Gastroesophageal sphincter (tissue), 4 donors: Measurements from ENCODE around the gene KRTAP4-8. TPM values are rescaled to one million over a fixed set of nuclear protein-coding genes. Genes with fewer than 3 reads are reported as not detected.

Experiments used
- ATAC-seq: fragments of 150-250 bp; one replicate; pipeline ENCODE4 v1.9.1; 2016; ENCODE audit warnings: mild to moderate bottlenecking, moderate library complexity
- H3K27ac ChIP-seq, 4 donors: fragments of 200-600 bp; sonication (generic) in 3 of 4; 1 replicate in 3 of 4; 2 replicates in 1 of 4; pipeline ENCODE4 v1.5.1; 2016 to 2019
- H3K27me3 ChIP-seq: fragments of 200-600 bp; sonication (generic); one replicate; pipeline ENCODE4 v1.5.1; 2019
- H3K36me3 ChIP-seq, 2 donors: fragments of 200-600 bp; sonication (generic); one replicate each; pipeline ENCODE4 v1.5.1; 2019; ENCODE audit warnings: control low read depth in 1 of 2
- H3K4me1 ChIP-seq, 3 donors: fragments of 200-600 bp; sonication (generic); 1 replicate in 2 of 3; 2 replicates in 1 of 3; pipeline ENCODE4 v1.5.1; 2016 to 2019; ENCODE audit warnings: control low read depth in 2 of 3
- H3K4me3 ChIP-seq, 2 donors: fragments of 200-600 bp; sonication (generic); one replicate each; pipeline ENCODE4 v1.5.1; 2019; ENCODE audit warnings: mild to moderate bottlenecking in 1 of 2, moderate library complexity in 1 of 2
- H3K9me3 ChIP-seq, 3 donors: fragments of 200-600 bp; sonication (generic); one replicate each; pipeline ENCODE4 v1.5.1; 2017 to 2019; ENCODE audit warnings: control low read depth in 2 of 3
- CTCF ChIP-seq, 4 experiments: fragments of 200-600 bp in 2 of 4; fragments of 450-650 bp in 2 of 4; sonication (generic) in 1 of 4; IDR thresholded peaks; one replicate each; pipeline ENCODE4 v1.5.1; 2017 to 2019; ENCODE audit warnings: antibody characterized with exemption in 4 of 4, mild to moderate bottlenecking in 2 of 4, moderate library complexity in 2 of 4
- EP300 ChIP-seq: sonication (generic); formaldehyde crosslinking; IDR thresholded peaks from one replicate; pipeline ENCODE4 v1.6.1; 2017; ENCODE audit warnings: antibody characterized with exemption, mild to moderate bottlenecking
- POLR2A ChIP-seq, 2 donors: fragments of 450-650 bp; IDR thresholded peaks; one replicate each; pipeline ENCODE4 v1.6.1; 2017; ENCODE audit warnings: antibody characterized with exemption in 2 of 2, mild to moderate bottlenecking in 2 of 2, moderate library complexity in 1 of 2
- POLR2AphosphoS5 ChIP-seq: sonication (generic); formaldehyde crosslinking; IDR thresholded peaks from one replicate; pipeline ENCODE4 v1.6.1; 2017; ENCODE audit warnings: antibody characterized with exemption
- WGBS, 2 donors: methylation state at CpG; one replicate each; pipeline ENCODE4 v1.1.5; 2018; ENCODE audit warnings: low coverage in 1 of 2; 5-methylcytosine and 5-hydroxymethylcytosine counted together
- total RNA-seq, 4 donors: library from RNA; depleted of rRNA; stranded (reverse); fragments of >200 nt; gene quantifications; one replicate each; pipeline ENCODE4 v1.1.0, GENCODE V29; 2016

KRTAP4-8 gene
- total RNA-seq, 4 donors from 2014 or later = not detected

- H3K27ac ChIP-seq = no peak overlapping the region
- no peak for ATAC-seq
- TF ChIP-seq POLR2AphosphoS5 = no peak
- WGBS, 2 donors = 90 to 94% methylated on average over 4 of the region's 4 CpGs
- peaks cover 0 to 11% (median 0%) of the 10 kb centered on the region in 3 donors for H3K9me3 ChIP-seq
- H3K27me3 ChIP-seq = peaks cover 27% of the 10 kb centered on the region
- no peaks in the 10 kb centered on the region for H3K36me3 ChIP-seq
- H3K4me3 ChIP-seq = no peak overlapping the region
- no peaks in the 10 kb centered on the region for H3K4me1 ChIP-seq
These were observed 43.9 kb downstream of the KRTAP4-8 start for GRCh38 chr17:41054025-41054424.

GRCh38 chr17:41052566-41052965 is 45.4 kb downstream of the KRTAP4-8 start:
- Histone ChIP-seq H3K9me3 (peaks cover 0 to 7% (median 0%) of the 10 kb centered on the region in 3 donors), H3K27me3 (peaks cover 28% of the 10 kb centered on the region), H3K4me1 (no peaks in the 10 kb centered on the region), H3K36me3 (no peaks in the 10 kb centered on the region), H3K27ac (no peak overlapping the region), H3K4me3 (no peak overlapping the region)
- no peak for TF ChIP-seq POLR2AphosphoS5
- no peak for TF ChIP-seq POLR2A (IDR thresholded peaks at IDR 0.05)
- TF ChIP-seq EP300 = no peak
- no peak for TF ChIP-seq CTCF (IDR thresholded peaks at IDR 0.05)
- ATAC-seq = no peak

GRCh38 chr17:41049110-41049509 is 48.8 kb downstream of the KRTAP4-8 start:
- no peak for ATAC-seq
- no peak overlapping the region for H3K27ac ChIP-seq
- H3K4me1 ChIP-seq = no peaks in the 10 kb centered on the region
- H3K9me3 ChIP-seq = peaks cover 0 to 4% (median 0%) of the 10 kb centered on the region in 3 donors
- 44 to 60% methylated on average over 2 of the region's 2 CpGs for WGBS, 2 donors
- H3K4me3 ChIP-seq = no peak overlapping the region
- H3K27me3 ChIP-seq = peaks cover 33% of the 10 kb centered on the region
- H3K36me3 ChIP-seq = no peaks in the 10 kb centered on the region
- no peak for TF ChIP-seq CTCF (IDR thresholded peaks at IDR 0.05)
- no peak for TF ChIP-seq POLR2A (IDR thresholded peaks at IDR 0.05)
- no peak for TF ChIP-seq EP300
- no peak for TF ChIP-seq POLR2AphosphoS5

GRCh38 chr17:41048441-41048840 is 49.5 kb downstream of the KRTAP4-8 start:
- no peak for ATAC-seq
- TF ChIP-seq POLR2A (IDR thresholded peaks at IDR 0.05) (no peak), POLR2AphosphoS5 (no peak), CTCF (IDR thresholded peaks at IDR 0.05) (no peak), EP300 (no peak)
- no peaks in the 10 kb centered on the region for H3K36me3 ChIP-seq
- peaks cover 0 to 6% (median 0%) of the 10 kb centered on the region in 3 donors for H3K9me3 ChIP-seq
- no peaks in the 10 kb centered on the region for H3K4me1 ChIP-seq
- no peak overlapping the region for H3K27ac ChIP-seq
- WGBS, 2 donors = 46 to 57% methylated on average over 5 to 7 of the region's 7 CpGs
- no peak overlapping the region for H3K4me3 ChIP-seq
- H3K27me3 ChIP-seq = peaks cover 33% of the 10 kb centered on the region

Other genes starting within 250 kb of the KRTAP4-8 start
- not detected for gene KRT12, start 230.9 kb downstream of the KRTAP4-8 start, total RNA-seq
- gene KRT20, start 212.9 kb downstream of the KRTAP4-8 start, total RNA-seq = not detected
- gene KRT23, start 160.5 kb downstream of the KRTAP4-8 start, total RNA-seq = 1 to 10 TPM in 1 of 4 donors, not detected in 3; 6.1 TPM
- not detected for gene KRT39, start 131.2 kb downstream of the KRTAP4-8 start, total RNA-seq
- not detected for gene KRT40, start 113.8 kb downstream of the KRTAP4-8 start, total RNA-seq
- not detected for gene KRTAP3-3, start 104.0 kb downstream of the KRTAP4-8 start, total RNA-seq
- gene KRTAP3-2, start 98.2 kb downstream of the KRTAP4-8 start, total RNA-seq = not detected
- gene KRTAP3-1, start 89.0 kb downstream of the KRTAP4-8 start, total RNA-seq = not detected
- not detected for gene KRTAP1-5, start 70.9 kb downstream of the KRTAP4-8 start, total RNA-seq
- gene KRTAP1-4, start 67.9 kb downstream of the KRTAP4-8 start, total RNA-seq = not detected
- gene KRTAP1-3, start 63.3 kb downstream of the KRTAP4-8 start, total RNA-seq = not detected
- not detected for gene KRTAP1-1, start 56.7 kb downstream of the KRTAP4-8 start, total RNA-seq
- not detected for gene KRTAP2-1, start 50.8 kb downstream of the KRTAP4-8 start, total RNA-seq
- not detected for gene KRTAP2-2, start 42.9 kb downstream of the KRTAP4-8 start, total RNA-seq
- not detected for gene KRTAP2-3, start 38.0 kb downstream of the KRTAP4-8 start, total RNA-seq
- gene KRTAP2-4, start 32.3 kb downstream of the KRTAP4-8 start, total RNA-seq = not detected
- gene KRTAP4-7, start 14.0 kb downstream of the KRTAP4-8 start, total RNA-seq = not detected
- not detected for gene KRTAP4-16, start 4.1 kb upstream of the KRTAP4-8 start, total RNA-seq
- not detected for gene KRTAP4-9, start 7.2 kb upstream of the KRTAP4-8 start, total RNA-seq
- not detected for gene KRTAP4-11, start 20.2 kb upstream of the KRTAP4-8 start, total RNA-seq
- not detected for gene KRTAP4-12, start 26.0 kb upstream of the KRTAP4-8 start, total RNA-seq
- gene KRTAP4-6, start 42.4 kb upstream of the KRTAP4-8 start, total RNA-seq = not detected
- gene KRTAP4-5, start 51.7 kb upstream of the KRTAP4-8 start, total RNA-seq = not detected
- not detected for gene KRTAP4-4, start 62.6 kb upstream of the KRTAP4-8 start, total RNA-seq
- not detected for gene KRTAP4-3, start 70.1 kb upstream of the KRTAP4-8 start, total RNA-seq
- not detected for gene KRTAP4-2, start 80.1 kb upstream of the KRTAP4-8 start, total RNA-seq
- gene KRTAP4-1, start 86.8 kb upstream of the KRTAP4-8 start, total RNA-seq = not detected
- not detected for gene KRTAP9-1, start 91.7 kb upstream of the KRTAP4-8 start, total RNA-seq
- gene KRTAP9-2, start 128.5 kb upstream of the KRTAP4-8 start, total RNA-seq = not detected
- gene KRTAP9-3, start 134.3 kb upstream of the KRTAP4-8 start, total RNA-seq = not detected
- not detected for gene KRTAP9-8, start 139.9 kb upstream of the KRTAP4-8 start, total RNA-seq
- not detected for gene KRTAP9-4, start 151.5 kb upstream of the KRTAP4-8 start, total RNA-seq
- gene KRTAP9-9, start 157.2 kb upstream of the KRTAP4-8 start, total RNA-seq = not detected
- not detected for gene KRTAP9-6, start 167.2 kb upstream of the KRTAP4-8 start, total RNA-seq
- under 1 TPM in 1 of 4 donors, not detected in 3; 0.66 TPM for gene KRTAP9-7, start 177.6 kb upstream of the KRTAP4-8 start, total RNA-seq
- not detected for gene KRTAP29-1, start 204.7 kb upstream of the KRTAP4-8 start, total RNA-seq
- gene KRTAP16-1, start 211.2 kb upstream of the KRTAP4-8 start, total RNA-seq = not detected
- gene KRTAP17-1, start 217.6 kb upstream of the KRTAP4-8 start, total RNA-seq = not detected